HG02938 (cell line): ENCODE data around the gene OR13C5.

Experiments used
- ATAC-seq: cut with Tn5 transposase; IDR thresholded peaks from one replicate; pipeline ENCODE4 v1.9.1; 2021; ENCODE audit warnings: mild to moderate bottlenecking, moderate library complexity; ENCODE audit not compliant: unreplicated experiment

Gene OR13C5

GRCh38 chr9:104555521-104555920, 43.7 kb downstream of the OR13C5 start:
- no peak for ATAC-seq

GRCh38 chr9:104553261-104553660, 46.0 kb downstream of the OR13C5 start:
- ATAC-seq = no peak
